Brain pericyte (primary cell): ENCODE results near the gene WNT8B.
A peak's percentile ranks its signal among the peaks of the same experiment; 100 is the strongest.

Experiments used
- DNase-seq: peaks from one replicate; pipeline ENCODE4 v3.0.0-alpha.2; 2012; ENCODE audit warnings: low read depth, low spot score

Gene WNT8B, protein sequence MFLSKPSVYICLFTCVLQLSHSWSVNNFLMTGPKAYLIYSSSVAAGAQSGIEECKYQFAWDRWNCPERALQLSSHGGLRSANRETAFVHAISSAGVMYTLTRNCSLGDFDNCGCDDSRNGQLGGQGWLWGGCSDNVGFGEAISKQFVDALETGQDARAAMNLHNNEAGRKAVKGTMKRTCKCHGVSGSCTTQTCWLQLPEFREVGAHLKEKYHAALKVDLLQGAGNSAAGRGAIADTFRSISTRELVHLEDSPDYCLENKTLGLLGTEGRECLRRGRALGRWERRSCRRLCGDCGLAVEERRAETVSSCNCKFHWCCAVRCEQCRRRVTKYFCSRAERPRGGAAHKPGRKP

GRCh38 chr10:100462709-100463108, at the start of gene WNT8B:
WNT8B (plus strand) TSS chr10:100463009; CDS start chr10:100463169, 160 bp downstream.
- no peak for DNase-seq

- DNase-seq: no peak
These were observed 49.6 kb upstream of the WNT8B start for GRCh38 chr10:100413173-100413572.

DNA sequence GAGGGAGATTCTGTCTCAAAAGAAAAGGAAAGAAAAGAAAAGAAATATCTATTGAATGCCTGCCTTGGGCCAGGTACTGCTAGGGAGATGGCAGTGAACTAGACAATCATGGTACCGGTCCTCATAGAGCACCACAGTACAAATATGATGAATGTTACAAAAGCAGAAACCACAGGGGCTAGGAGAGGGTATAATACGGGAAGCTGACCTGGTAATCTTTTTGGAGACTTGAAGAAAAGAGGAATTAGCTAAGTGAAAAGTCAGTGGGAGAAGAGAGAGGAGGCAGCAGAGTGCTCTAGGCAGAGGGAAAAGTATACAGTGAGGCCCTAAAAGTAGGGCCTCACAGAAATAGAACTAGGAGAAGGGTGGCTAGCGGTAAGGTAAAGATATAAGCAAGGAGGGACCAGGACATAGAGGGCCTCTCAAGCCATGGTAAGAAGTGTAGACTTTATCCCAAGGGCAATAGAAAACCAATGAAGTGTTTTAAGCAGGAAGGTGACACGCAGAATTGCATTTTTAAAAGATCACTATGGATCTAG, 42.8 kb upstream of the WNT8B start:
- no peak for DNase-seq

GRCh38 chr10:100427374-100427773, 35.4 kb upstream of the WNT8B start:
- no peak for DNase-seq

DNA sequence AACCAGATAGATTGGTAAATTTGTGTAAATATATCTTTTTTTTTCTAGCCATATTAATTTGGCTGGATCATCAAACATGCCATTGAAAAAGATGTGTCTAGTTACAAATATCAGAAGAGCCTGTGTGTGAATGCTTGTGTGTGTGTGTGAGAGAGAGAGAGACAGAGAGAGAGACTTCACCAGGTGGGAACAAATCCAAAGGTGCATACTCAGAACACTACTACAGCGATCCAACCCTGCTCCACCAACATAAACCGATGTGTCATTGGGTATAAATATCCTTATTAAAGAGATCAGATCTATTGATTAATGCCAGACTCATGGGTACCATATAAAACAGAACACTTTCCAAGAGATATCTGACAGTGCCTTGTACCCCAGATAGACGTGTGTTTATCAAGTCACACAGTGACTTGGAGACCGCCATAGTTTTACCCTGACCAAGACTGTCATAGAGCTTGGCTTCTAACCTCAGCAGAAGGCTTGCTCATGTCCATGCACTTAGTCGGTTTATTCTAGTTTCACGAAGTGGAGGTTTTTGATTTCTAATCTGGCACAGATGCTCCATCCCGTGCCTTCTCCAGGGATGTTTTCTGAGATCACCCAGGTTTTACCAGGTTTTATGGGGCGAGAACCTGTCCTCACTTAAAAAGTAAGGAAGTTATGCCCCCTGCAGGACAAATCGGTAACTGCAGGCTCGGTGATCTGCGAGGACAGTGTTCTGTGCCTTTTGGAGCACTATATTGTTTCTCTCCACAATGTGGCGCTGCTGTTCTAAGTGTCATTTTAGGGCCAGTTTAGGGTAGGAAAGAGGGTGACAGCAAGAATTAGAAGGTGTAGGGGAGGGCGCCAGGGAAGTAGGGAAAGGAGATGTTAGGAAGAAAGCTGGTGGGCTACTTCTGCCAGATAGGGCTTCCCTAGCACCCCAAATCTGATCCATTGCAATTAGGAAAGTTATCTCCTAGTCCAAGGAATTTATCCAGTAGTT, 29.3 kb upstream of the WNT8B start:
- peak; percentile 87 for DNase-seq

DNA sequence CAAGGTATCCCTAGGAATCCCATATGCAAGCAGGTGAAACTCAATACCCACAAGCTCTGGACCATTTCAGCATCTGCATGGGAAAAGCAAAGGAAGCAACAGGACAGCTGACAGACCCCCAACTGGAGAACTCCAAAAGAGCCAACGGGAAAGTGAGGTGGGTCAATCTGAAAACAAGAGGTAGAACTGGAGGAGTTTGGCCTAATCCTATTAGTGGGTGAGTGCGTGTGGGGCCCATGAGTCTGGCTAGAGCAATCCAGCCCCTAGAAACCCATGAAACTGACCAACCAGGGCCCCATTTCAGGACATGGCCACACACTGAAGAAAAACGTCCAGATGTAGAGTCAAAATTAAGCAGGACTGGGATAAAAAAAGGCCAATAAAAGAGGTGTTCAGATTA, 26.6 kb upstream of the WNT8B start:
- DNase-seq: no peak

DNA sequence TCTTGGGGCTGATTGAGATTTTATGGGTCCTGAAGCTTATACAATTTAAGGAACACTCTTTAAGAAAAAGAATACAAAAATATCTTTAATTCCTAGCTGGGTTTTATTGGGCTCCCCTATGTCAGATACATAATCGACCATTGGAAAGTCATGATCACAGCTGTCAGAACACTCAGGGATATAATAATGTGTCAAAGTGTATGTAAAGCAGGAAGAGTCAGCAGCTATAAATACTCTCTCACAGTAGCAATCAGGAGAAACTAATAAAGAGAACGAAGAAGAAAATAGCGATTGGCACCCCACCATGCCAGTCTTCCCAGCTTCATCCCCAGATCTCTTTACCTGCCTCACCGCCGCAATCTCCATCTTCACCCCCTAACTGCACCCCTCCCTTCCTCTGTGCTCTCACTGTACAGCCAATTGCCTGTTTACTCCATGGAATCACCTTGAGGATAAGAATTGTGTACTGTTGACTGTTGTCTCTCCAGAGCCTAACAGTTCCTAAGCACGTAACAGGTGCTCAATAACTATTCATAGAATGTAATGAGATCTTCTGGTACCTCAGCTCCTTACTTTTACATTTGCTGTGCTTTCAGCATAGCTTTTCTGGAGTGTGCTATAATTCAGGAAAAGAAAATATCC, 24.0 kb upstream of the WNT8B start:
- no peak for DNase-seq

DNA sequence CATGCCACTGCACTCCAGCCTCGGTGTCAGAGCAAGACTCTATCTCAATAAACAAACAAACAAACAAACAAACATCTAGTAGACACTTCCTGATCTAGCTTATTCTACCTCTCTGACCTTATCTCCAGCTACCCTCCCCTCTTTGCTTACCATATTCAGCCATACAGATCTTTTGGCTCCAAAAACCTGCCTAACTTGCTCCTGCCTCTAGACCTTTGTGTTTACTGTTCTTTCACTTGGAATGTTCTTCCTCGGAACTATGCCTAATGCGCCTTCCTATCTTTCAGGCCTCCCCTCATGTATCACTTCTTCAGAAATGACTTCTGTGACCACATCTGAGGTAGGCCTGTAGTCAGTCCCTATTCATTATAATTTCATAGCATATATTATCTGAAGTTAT, 20.3 kb upstream of the WNT8B start:
- DNase-seq: no peak

- no peak for DNase-seq
These were observed 16.6 kb upstream of the WNT8B start for GRCh38 chr10:100446130-100446761.

DNA sequence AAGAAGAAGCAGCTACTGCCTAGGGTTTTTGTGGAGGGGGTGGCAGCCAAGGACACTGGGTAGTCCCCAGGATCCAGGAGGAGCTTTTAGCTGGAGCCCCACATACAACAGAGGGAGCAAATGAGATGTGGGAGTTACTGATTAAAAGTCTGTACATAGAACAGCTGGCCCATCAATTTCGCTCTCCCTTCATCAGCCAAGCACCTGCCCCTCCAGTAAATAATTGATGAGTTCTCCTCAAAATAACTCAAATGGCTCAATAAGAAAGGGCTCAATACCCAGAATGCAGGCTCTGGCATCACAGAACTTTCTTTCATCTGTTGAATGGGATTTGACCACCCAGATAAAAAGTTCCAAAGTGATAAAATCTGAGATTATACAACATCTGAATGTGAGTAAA, 15.1 kb upstream of the WNT8B start:
- DNase-seq: no peak

DNA sequence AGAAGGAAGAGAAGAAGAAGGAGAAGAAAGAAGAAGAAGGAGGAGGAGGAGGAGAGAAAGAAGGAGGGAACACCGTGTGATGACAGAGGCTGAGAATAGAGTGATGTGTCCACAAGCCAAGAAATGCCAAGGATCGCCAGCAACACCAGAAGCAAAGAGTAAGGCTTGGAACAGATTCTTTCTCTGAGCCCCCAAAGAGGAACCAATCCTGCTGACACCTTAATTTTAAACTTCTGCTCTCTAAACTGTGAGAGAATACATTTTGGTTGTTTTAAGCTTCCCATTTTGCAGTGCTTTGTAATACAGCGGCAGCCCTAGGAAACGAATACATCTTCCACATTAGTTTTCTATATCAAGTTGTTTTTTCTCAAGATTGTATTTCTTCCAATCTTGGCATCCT, 13.9 kb upstream of the WNT8B start:
- DNase-seq: no peak

DNA sequence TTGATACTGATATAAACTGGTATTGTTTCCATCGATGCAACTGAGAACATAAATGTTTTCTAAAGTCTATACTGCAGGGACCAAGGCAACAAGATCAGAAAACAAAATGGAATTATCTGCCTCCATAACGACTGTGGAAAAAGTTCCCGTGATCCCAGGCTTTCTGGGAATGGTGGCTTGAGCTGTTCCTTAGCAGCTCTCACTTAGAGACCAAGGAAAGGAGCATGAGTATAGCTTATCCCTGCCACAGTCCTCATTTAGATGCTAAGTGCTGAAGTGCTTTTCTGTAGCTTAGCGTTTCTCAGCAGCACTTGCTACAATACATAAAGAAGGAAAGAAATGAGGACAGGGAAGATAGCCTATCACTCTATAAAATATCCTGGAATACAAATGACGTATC, 5.5 kb downstream of the WNT8B start:
- DNase-seq: no peak

GRCh38 chr10:100468978-100469377, 6.2 kb downstream of the WNT8B start:
- DNase-seq: no peak

- DNase-seq: no peak
These were observed 6.9 kb downstream of the WNT8B start for GRCh38 chr10:100469756-100470155.

DNA sequence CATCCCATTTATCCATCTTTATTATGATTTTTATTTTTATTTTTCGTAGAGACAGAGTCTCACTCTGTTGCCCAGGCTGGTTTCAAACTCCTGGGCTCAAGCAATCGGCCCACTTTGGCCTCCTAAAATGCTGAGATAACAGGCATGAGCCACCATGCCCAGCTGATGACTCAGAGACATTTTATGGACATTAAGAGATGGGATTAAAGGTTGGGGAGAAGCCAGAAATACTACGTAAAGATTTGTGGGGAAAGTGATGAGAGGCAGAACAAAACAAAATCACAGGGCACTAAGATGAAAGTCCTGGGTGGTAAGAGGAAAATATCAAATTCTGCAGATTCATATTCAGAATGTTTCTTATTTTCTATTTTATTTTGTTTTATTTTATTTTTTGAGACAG, 7.6 kb downstream of the WNT8B start:
- no peak for DNase-seq

DNA sequence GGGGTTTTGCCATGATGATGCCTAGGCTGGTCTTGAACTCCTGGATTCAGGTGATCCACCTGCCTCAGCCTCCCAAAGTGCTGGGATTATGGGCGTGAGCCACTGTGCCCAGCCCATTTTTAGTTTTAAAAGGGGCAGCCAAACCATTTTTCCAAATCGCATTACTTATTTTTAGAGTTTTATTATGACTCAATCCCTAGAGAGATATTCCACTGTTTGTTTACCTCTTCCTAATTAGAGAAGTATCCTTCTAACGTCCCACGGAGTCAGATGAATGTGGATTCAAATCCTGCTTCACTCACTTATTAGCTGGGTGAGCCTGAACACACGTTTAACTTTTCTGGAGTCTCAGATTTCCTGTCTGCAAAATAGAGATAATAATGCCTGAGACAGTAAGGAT, 15.2 kb downstream of the WNT8B start:
- DNase-seq: no peak

GRCh38 chr10:100479037-100479436, 16.2 kb downstream of the WNT8B start:
- DNase-seq: no peak

- DNase-seq: no peak
These were observed 17.2 kb downstream of the WNT8B start for GRCh38 chr10:100480002-100480401.

DNA sequence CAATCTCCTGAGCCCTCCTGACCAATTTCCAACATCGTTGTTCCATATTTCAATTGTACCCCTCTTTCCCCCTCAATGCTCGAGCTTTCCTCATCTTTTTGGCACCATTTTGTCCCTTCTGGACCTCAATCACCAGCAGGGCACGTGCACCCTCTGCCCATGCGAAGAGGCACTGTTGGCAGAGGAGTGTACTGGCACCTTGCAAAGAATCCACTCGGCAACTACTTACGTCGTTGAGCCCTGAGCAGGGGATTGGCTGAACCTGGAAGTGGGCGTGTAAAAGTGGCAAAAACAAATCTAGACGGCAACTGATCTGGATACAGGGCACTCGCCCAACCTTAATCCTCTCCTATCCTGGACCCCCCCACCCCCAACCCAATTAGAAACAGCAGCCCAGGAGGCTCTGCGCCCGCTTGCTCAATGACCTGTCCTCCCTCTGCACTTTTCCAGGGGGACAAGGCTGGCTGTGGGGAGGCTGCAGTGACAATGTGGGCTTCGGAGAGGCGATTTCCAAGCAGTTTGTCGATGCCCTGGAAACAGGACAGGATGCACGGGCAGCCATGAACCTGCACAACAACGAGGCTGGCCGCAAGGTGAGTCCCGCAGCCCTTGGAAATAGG, 18.8 kb downstream of the WNT8B start:
- peak; percentile 58 for DNase-seq

DNA sequence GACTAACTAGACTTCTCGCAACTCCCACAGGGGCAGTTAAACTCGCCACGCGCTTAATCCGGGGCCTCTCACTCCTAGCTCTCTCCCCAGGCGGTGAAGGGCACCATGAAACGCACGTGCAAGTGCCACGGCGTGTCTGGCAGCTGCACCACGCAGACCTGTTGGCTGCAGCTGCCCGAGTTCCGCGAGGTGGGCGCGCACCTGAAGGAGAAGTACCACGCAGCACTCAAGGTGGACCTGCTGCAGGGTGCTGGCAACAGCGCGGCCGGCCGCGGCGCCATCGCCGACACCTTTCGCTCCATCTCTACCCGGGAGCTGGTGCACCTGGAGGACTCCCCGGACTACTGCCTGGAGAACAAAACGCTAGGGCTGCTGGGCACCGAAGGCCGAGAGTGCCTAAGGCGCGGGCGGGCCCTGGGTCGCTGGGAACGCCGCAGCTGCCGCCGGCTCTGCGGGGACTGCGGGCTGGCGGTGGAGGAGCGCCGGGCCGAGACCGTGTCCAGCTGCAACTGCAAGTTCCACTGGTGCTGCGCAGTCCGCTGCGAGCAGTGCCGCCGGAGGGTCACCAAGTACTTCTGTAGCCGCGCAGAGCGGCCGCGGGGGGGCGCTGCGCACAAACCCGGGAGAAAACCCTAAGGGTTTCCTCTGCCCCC, 19.5 kb downstream of the WNT8B start:
- peak; percentile 13 for DNase-seq

DNA sequence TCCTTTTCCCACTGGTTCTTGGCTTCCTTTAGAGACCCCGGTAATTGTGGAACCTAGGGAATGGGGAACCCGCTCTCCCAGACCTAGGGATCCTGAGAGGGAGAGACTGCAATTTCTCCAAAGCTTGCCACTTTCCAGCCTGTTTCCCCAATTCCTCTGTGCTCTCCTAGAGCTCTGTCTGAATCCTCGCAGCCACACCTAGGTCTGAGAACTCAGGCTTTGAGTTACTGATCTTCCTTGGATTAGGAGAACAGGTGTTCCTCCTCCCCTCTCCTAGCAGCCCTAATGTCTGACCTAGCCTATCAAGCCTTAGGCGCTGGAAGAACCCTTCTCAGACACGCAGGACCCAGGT, 20.0 kb downstream of the WNT8B start:
- DNase-seq: no peak
